Stimulated activated CD8-positive, alpha-beta memory T cell treated with anti-CD3 and anti-CD28 coated beads, Interleukin-12 subunit alpha, Interleukin-12 subunit beta, amount 100 ng/mL, for 24 hours (primary cell): ENCODE data around the gene SENP5.

ENCODE experiments used
- DNase-seq: peaks from one replicate; pipeline ENCODE4 v3.0.0-alpha.2; 2020; ENCODE audit errors: extremely low read depth

The SENP5 gene

GRCh38 chr3:196967412-196968232 lies 99.9 kb downstream of the SENP5 start:
- DNase-seq: no peak

GRCh38 chr3:196968233-196969133 lies 100.8 kb downstream of the SENP5 start, which contains the start of gene PIGZ:
TSS of gene PIGZ (minus strand) at chr3:196968833. CDS start at chr3:196952031, 16,802 bp downstream.
- DNase-seq: no peak

- DNase-seq: no peak
Observed at GRCh38 chr3:196969134-196969659, 101.5 kb downstream of the SENP5 start.

- DNase-seq: no peak
Observed at GRCh38 chr3:196969660-196970546, 102.2 kb downstream of the SENP5 start.

- no peak for DNase-seq
Observed at GRCh38 chr3:196970547-196971093, 102.9 kb downstream of the SENP5 start.

GRCh38 chr3:196971094-196971698 lies 103.5 kb downstream of the SENP5 start:
- DNase-seq: no peak

- DNase-seq: no peak
Observed at GRCh38 chr3:196974661-196975060, 106.9 kb downstream of the SENP5 start.

GRCh38 chr3:196975349-196975748 lies 107.6 kb downstream of the SENP5 start:
- no peak for DNase-seq

- no peak for DNase-seq
Observed at GRCh38 chr3:196976941-196977340, 109.2 kb downstream of the SENP5 start.

GRCh38 chr3:196979545-196979944 lies 111.8 kb downstream of the SENP5 start:
- DNase-seq: no peak

- no peak for DNase-seq
Observed at GRCh38 chr3:196981657-196982056, 113.9 kb downstream of the SENP5 start.

- DNase-seq: no peak
Observed at GRCh38 chr3:196983186-196983585, 115.5 kb downstream of the SENP5 start.
